Epithelial cell of proximal tubule (primary cell): ENCODE data around the gene MYEF2. TPM values are rescaled to one million over a fixed set of nuclear protein-coding genes. Genes with fewer than 3 reads are reported as not detected.

ENCODE experiments used
- DNase-seq: peaks from one replicate; pipeline ENCODE4 v3.0.0-alpha.2; 2011; ENCODE audit warnings: low read depth
- H3K4me3 ChIP-seq: 2 replicates; pipeline ENCODE4 v1.5.1; 2011; ENCODE audit warnings: low read depth, mild to moderate bottlenecking, low read length
- CTCF ChIP-seq: conservative IDR thresholded peaks from 2 replicates; pipeline ENCODE4 v1.5.1; 2012; ENCODE audit warnings: low read depth, mild to moderate bottlenecking, low read length
- total RNA-seq: library from RNA; depleted of rRNA; stranded (reverse); fragments of >200 nt; gene quantifications from 2 replicates; pipeline ENCODE4 v1.2.3, GENCODE V29; 2015

The MYEF2 gene
- total RNA-seq, 1 donor from 2014 or later: 55.1 TPM

GRCh38 chr15:48149858-48150257, 28.2 kb downstream of the MYEF2 start:
- H3K4me3 ChIP-seq: no peak overlapping the region
- DNase-seq: no peak
- TF ChIP-seq CTCF: no peak

- no peak for TF ChIP-seq CTCF
- DNase-seq: no peak
- H3K4me3 ChIP-seq: no peak overlapping the region
Measured at GRCh38 chr15:48147358-48147757, 30.7 kb downstream of the MYEF2 start.

- no peak overlapping the region for H3K4me3 ChIP-seq
- TF ChIP-seq CTCF: no peak
- no peak for DNase-seq
Measured at GRCh38 chr15:48145923-48146322, 32.2 kb downstream of the MYEF2 start.

GRCh38 chr15:48144889-48145288, 33.2 kb downstream of the MYEF2 start:
- no peak for TF ChIP-seq CTCF
- DNase-seq: no peak
- H3K4me3 ChIP-seq: no peak overlapping the region

- no peak for DNase-seq
- H3K4me3 ChIP-seq: no peak overlapping the region
- TF ChIP-seq CTCF: no peak
Measured at GRCh38 chr15:48143856-48144255, 34.2 kb downstream of the MYEF2 start.

- no peak for TF ChIP-seq CTCF
- no peak overlapping the region for H3K4me3 ChIP-seq
- DNase-seq: no peak
Measured at GRCh38 chr15:48132874-48133273, 45.2 kb downstream of the MYEF2 start.

- TF ChIP-seq CTCF: no peak
- no peak for DNase-seq
- no peak overlapping the region for H3K4me3 ChIP-seq
Measured at GRCh38 chr15:48131324-48131723, 46.8 kb downstream of the MYEF2 start.
